ENCODE results near the gene RORB.

DNA sequence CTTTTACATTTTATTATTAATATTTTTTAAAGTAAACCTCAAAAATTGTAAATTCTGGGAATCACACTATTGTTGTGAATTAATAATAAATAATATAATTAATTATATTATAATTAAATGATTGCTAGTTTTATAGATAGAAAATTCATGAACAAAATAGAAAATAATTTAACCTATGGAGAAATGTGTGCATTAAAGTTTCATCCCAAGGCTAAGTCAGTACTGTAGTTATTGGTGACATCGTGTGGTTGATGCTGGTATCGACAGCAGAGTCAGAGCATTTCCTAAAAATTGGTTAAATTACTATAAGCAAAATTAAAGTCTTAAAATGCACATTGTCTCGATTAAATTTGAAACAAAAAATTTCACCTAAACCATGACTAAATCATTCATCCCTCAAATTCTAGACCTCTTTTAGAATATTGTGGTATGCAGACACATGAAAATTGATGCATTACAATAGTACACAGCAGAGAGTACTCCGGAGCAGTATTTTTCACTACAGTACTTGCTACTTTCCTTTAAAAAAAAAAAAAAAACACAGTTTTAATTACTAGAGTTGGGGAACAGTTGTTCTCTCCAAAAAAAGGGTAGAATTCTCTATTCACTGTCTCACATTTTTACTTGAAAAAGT is 73.9 kb downstream of the RORB start:
- no peak for TF ChIP-seq POLR2A (IDR thresholded peaks at IDR 0.05)
- TF ChIP-seq, protein P1, sequence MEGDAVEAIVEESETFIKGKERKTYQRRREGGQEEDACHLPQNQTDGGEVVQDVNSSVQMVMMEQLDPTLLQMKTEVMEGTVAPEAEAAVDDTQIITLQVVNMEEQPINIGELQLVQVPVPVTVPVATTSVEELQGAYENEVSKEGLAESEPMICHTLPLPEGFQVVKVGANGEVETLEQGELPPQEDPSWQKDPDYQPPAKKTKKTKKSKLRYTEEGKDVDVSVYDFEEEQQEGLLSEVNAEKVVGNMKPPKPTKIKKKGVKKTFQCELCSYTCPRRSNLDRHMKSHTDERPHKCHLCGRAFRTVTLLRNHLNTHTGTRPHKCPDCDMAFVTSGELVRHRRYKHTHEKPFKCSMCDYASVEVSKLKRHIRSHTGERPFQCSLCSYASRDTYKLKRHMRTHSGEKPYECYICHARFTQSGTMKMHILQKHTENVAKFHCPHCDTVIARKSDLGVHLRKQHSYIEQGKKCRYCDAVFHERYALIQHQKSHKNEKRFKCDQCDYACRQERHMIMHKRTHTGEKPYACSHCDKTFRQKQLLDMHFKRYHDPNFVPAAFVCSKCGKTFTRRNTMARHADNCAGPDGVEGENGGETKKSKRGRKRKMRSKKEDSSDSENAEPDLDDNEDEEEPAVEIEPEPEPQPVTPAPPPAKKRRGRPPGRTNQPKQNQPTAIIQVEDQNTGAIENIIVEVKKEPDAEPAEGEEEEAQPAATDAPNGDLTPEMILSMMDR (IDR thresholded peaks at IDR 0.05), result no peak
